Stomach (tissue), 9 donors: Measurements from ENCODE around the gene GRAMD1B. TPM values are rescaled to one million over a fixed set of nuclear protein-coding genes. Genes with fewer than 3 reads are reported as not detected.

Experiments
- DNase-seq, 2 donors: peaks; one replicate each; pipeline versions ENCODE4 v3.0.0 to v3.0.0-alpha.2; 2013 to 2019
- H3K27ac ChIP-seq, 5 donors: fragments of 200-600 bp in 4 of 5; sonication (generic) in 4 of 5; one replicate each; pipeline ENCODE4 v1.5.1; 2013 to 2019; ENCODE audit warnings: mild to moderate bottlenecking in 1 of 5, moderate library complexity in 1 of 5
- H3K27me3 ChIP-seq, 3 donors: fragments of 200-600 bp; sonication (generic); one replicate each; pipeline ENCODE4 v1.5.1; 2017 to 2019; ENCODE audit warnings: mixed run types in 1 of 3
- H3K36me3 ChIP-seq, 4 donors: fragments of 200-600 bp; sonication (generic); 1 replicate in 3 of 4; 2 replicates in 1 of 4; pipeline ENCODE4 v1.5.1; 2016 to 2019
- H3K4me1 ChIP-seq, 4 donors: fragments of 200-600 bp; sonication (generic); one replicate each; pipeline ENCODE4 v1.5.1; 2016 to 2019
- H3K4me3 ChIP-seq, 4 donors: fragments of 200-600 bp; sonication (generic) in 3 of 4; one replicate each; pipeline ENCODE4 v1.5.1; 2016 to 2019; ENCODE audit warnings: mild to moderate bottlenecking in 1 of 4
- H3K9me3 ChIP-seq, 4 donors: fragments of 200-600 bp; sonication (generic); one replicate each; pipeline ENCODE4 v1.5.1; 2016 to 2019
- CTCF ChIP-seq, 7 experiments: fragments of 450-650 bp in 4 of 7; fragments of 200-600 bp in 3 of 7; sonication (generic) in 3 of 7; IDR thresholded peaks; one replicate each; pipeline ENCODE4 v1.5.1; 2016 to 2019; ENCODE audit warnings: antibody characterized with exemption in 7 of 7, control low read depth in 2 of 7, mild to moderate bottlenecking in 1 of 7
- EP300 ChIP-seq: sonication (generic); formaldehyde crosslinking; IDR thresholded peaks from one replicate; pipeline ENCODE4 v1.6.1; 2017; ENCODE audit warnings: antibody characterized with exemption
- POLR2A ChIP-seq, 4 donors: fragments of 450-650 bp; IDR thresholded peaks; one replicate each; pipeline ENCODE4 v1.6.1; 2016; ENCODE audit warnings: antibody characterized with exemption in 4 of 4, control low read depth in 2 of 4, mild to moderate bottlenecking in 1 of 4, moderate library complexity in 1 of 4
- POLR2AphosphoS5 ChIP-seq, 3 donors: sonication (generic); formaldehyde crosslinking; IDR thresholded peaks; one replicate each; pipeline ENCODE4 v1.6.1; 2016; ENCODE audit warnings: antibody characterized with exemption in 3 of 3
- WGBS, 5 donors: extraction: QIAGEN DNeasy Blood & Tissue Kit in 3 of 5; methylation state at CpG; one replicate each; pipeline versions ENCODE4 v1.1.5 to v1.1.7; 2013 to 2018; 5-methylcytosine and 5-hydroxymethylcytosine counted together
- intact Hi-C: fragments of 100-400 bp; cut with DNase I; formaldehyde crosslinking; loops from one replicate; pipeline ENCODE4 v1.15.1; 2023; ENCODE audit warnings: low total_unique reads
- polyA plus RNA-seq, 3 donors: library from polyadenylated mRNA; stranded (reverse); fragments of 200-250 nt; gene quantifications; one replicate each; pipeline ENCODE4 v1.2.3, GENCODE V29; 2013
- small RNA-seq, 4 donors: library from RNA; depleted of rRNA; stranded (forward); fragments of <200 nt; gene quantifications; one replicate each; pipeline ENCODE3, GENCODE V24; 2016
- total RNA-seq, 5 donors: library from RNA; depleted of rRNA; stranded (reverse); fragments of >200 nt; gene quantifications; one replicate each; pipeline versions ENCODE4 v1.1.0 to v1.2.3, GENCODE V29; 2014 to 2016
- donor health status: healthy with polysubstance abuse.
- donor health status: Bipolar disorder and iron deficiency.
- donor health status: healthy.

Gene GRAMD1B
- total and polyA plus RNA-seq, 8 donors = 0.58 to 39.7 (median 12.2) TPM

- intact Hi-C loops = no loop called here
- 85 to 92% (median 89%) methylated on average over 5 of the region's 5 CpGs for WGBS, 5 donors
- H3K9me3 ChIP-seq = no peaks in the 10 kb centered on the region
- H3K4me3 ChIP-seq = no peak overlapping the region
- no peak overlapping the region for H3K27ac ChIP-seq
- H3K36me3 ChIP-seq = no peaks in the 10 kb centered on the region
- H3K27me3 ChIP-seq = no peaks in the 10 kb centered on the region
- TF ChIP-seq EP300 = no peak
- TF ChIP-seq CTCF (IDR thresholded peaks at IDR 0.05) = no peak
- no peak for TF ChIP-seq POLR2A (IDR thresholded peaks at IDR 0.05)
- no peak for TF ChIP-seq POLR2AphosphoS5 (IDR thresholded peaks at IDR 0.05)
- H3K4me1 ChIP-seq = no peaks in the 10 kb centered on the region
- DNase-seq = no peak
Measured at GRCh38 chr11:123672568-123672967, 242.5 kb downstream of the GRAMD1B start.

DNA sequence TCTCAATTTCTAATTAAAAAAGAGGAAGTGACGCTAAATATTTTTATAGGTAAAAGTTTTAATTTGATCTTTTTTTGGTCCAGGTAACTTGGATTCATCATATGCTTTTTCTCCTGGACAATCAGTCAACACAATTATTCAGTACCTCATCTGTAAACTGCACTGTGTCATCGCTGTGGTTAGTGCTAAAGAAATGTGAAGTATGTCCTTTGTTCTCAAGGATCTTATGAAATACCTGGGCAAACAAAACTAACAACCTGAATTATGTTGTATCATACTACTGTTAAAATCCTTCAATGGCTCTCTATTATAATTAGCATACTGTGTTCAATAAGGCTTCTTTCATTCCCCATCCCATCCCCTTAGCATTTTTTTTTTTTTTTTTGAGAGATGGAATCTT, 244.2 kb downstream of the GRAMD1B start:
- intact Hi-C loops = no loop called here
- no peaks in the 10 kb centered on the region for H3K27me3 ChIP-seq
- no peak for TF ChIP-seq EP300
- no peak for TF ChIP-seq POLR2AphosphoS5 (IDR thresholded peaks at IDR 0.05)
- TF ChIP-seq POLR2A (IDR thresholded peaks at IDR 0.05) = no peak
- no peak for TF ChIP-seq CTCF (IDR thresholded peaks at IDR 0.05)
- no peak overlapping the region for H3K4me3 ChIP-seq
- no peak overlapping the region for H3K27ac ChIP-seq
- DNase-seq = no peak
- H3K36me3 ChIP-seq = no peaks in the 10 kb centered on the region
- H3K9me3 ChIP-seq = no peaks in the 10 kb centered on the region
- no peaks in the 10 kb centered on the region for H3K4me1 ChIP-seq
- WGBS, 5 donors = 49 to 92% (median 50%) methylated on average over 2 of the region's 2 CpGs

Small RNA genes lying within 50 kb of the gene (small RNA-seq; reads per million reads assigned to genes)
- 0 reads per million in 4 donors for gene MIR4493

Other genes starting within 250 kb of the GRAMD1B start
- 10 to 100 TPM; 37.8 to 81.2 (median 46.7) TPM for gene CLMP, start 235.0 kb upstream of the GRAMD1B start, total RNA-seq
- 10 to 100 TPM in 2 of 3 donors, 1 to 10 TPM in 1; 4.9 to 16.2 (median 13.5) TPM for gene CLMP, start 235.0 kb upstream of the GRAMD1B start, polyA plus RNA-seq
- gene SCN3B, start 224.4 kb downstream of the GRAMD1B start, total RNA-seq = 1 to 10 TPM in 2 of 5 donors, not detected in 3; 1.4 to 2.2 TPM
- gene SCN3B, start 224.4 kb downstream of the GRAMD1B start, polyA plus RNA-seq = under 1 TPM; 0.15 to 0.38 (median 0.19) TPM